ENCODE results near the gene CAND1.

The CAND1 gene

GRCh38 chr12:67268896-67269632, at the start of gene CAND1:
Gene CAND1, plus strand, starts transcription at chr12:67269358. Its CDS starts 360 bp downstream, at chr12:67269718.
- DNase-seq (ENCODE audit: low read depth), result peak; percentile 97
- peak within 1 kb of the TSS; percentile 97 for H3K4me3 ChIP-seq (ENCODE audit: low read depth, low read length)

GRCh38 chr12:67220065-67220464, 49.1 kb upstream of the CAND1 start:
- no peak overlapping the region for H3K4me3 ChIP-seq (ENCODE audit: low read depth, low read length)
- DNase-seq (ENCODE audit: low read depth), result no peak

- DNase-seq (ENCODE audit: low read depth), result no peak
- H3K4me3 ChIP-seq (ENCODE audit: low read depth, low read length), result no peak overlapping the region
Measured at GRCh38 chr12:67222302-67222701, 46.9 kb upstream of the CAND1 start.

GRCh38 chr12:67223225-67223624, 45.9 kb upstream of the CAND1 start:
- no peak overlapping the region for H3K4me3 ChIP-seq (ENCODE audit: low read depth, low read length)
- DNase-seq (ENCODE audit: low read depth), result no peak

GRCh38 chr12:67237231-67237630, 31.9 kb upstream of the CAND1 start:
- H3K4me3 ChIP-seq (ENCODE audit: low read depth, low read length), result no peak overlapping the region
- no peak for DNase-seq (ENCODE audit: low read depth)

GRCh38 chr12:67239061-67239460, 30.1 kb upstream of the CAND1 start:
- no peak overlapping the region for H3K4me3 ChIP-seq (ENCODE audit: low read depth, low read length)
- DNase-seq (ENCODE audit: low read depth), result no peak

- DNase-seq (ENCODE audit: low read depth), result peak; percentile 5
- H3K4me3 ChIP-seq (ENCODE audit: low read depth, low read length), result no peak overlapping the region
Measured at GRCh38 chr12:67241482-67241881, 27.7 kb upstream of the CAND1 start.

- no peak overlapping the region for H3K4me3 ChIP-seq (ENCODE audit: low read depth, low read length)
- DNase-seq (ENCODE audit: low read depth), result no peak
Measured at GRCh38 chr12:67243260-67243659, 25.9 kb upstream of the CAND1 start.

GRCh38 chr12:67245571-67245970, 23.6 kb upstream of the CAND1 start:
- no peak overlapping the region for H3K4me3 ChIP-seq (ENCODE audit: low read depth, low read length)
- no peak for DNase-seq (ENCODE audit: low read depth)

GRCh38 chr12:67251012-67251411, 18.1 kb upstream of the CAND1 start:
- no peak overlapping the region for H3K4me3 ChIP-seq (ENCODE audit: low read depth, low read length)

GRCh38 chr12:67254372-67255026, 14.7 kb upstream of the CAND1 start:
- H3K4me3 ChIP-seq (ENCODE audit: low read depth, low read length), result no peak overlapping the region
- no peak for DNase-seq (ENCODE audit: low read depth)

More at GRCh38 chr12:67251012-67251411, 18.1 kb upstream of the CAND1 start:
- DNase-seq (ENCODE audit: low read depth), result no peak

GRCh38 chr12:67256649-67257048, 12.5 kb upstream of the CAND1 start:
- no peak for DNase-seq (ENCODE audit: low read depth)
- no peak overlapping the region for H3K4me3 ChIP-seq (ENCODE audit: low read depth, low read length)

- H3K4me3 ChIP-seq (ENCODE audit: low read depth, low read length), result no peak overlapping the region
- DNase-seq (ENCODE audit: low read depth), result no peak
Measured at GRCh38 chr12:67263471-67263870, 5.7 kb upstream of the CAND1 start.

GRCh38 chr12:67268335-67268895, 743 bp upstream of the CAND1 start:
- DNase-seq (ENCODE audit: low read depth), result peak; percentile 98
- peak overlapping the region; percentile 97 for H3K4me3 ChIP-seq (ENCODE audit: low read depth, low read length)

- peak overlapping the region; percentile 97 for H3K4me3 ChIP-seq (ENCODE audit: low read depth, low read length)
- DNase-seq (ENCODE audit: low read depth), result no peak
Measured at GRCh38 chr12:67269633-67270573, 745 bp downstream of the CAND1 start.

- peak overlapping the region; percentile 97 for H3K4me3 ChIP-seq (ENCODE audit: low read depth, low read length)
- no peak for DNase-seq (ENCODE audit: low read depth)
Measured at GRCh38 chr12:67270622-67271021, 1.5 kb downstream of the CAND1 start.

- no peak for DNase-seq (ENCODE audit: low read depth)
- H3K4me3 ChIP-seq (ENCODE audit: low read depth, low read length), result no peak overlapping the region
Measured at GRCh38 chr12:67271976-67272375, 2.8 kb downstream of the CAND1 start.

- DNase-seq (ENCODE audit: low read depth), result no peak
- H3K4me3 ChIP-seq (ENCODE audit: low read depth, low read length), result no peak overlapping the region
Measured at GRCh38 chr12:67274186-67274585, 5.0 kb downstream of the CAND1 start.

GRCh38 chr12:67275380-67275913, 6.3 kb downstream of the CAND1 start:
- H3K4me3 ChIP-seq (ENCODE audit: low read depth, low read length), result no peak overlapping the region
- DNase-seq (ENCODE audit: low read depth), result no peak
